Coronary artery (tissue), 2 donors: ENCODE measurements around the gene RB1.

ENCODE experiments used
- DNase-seq: peaks from one replicate; pipeline ENCODE4 v3.0.0-alpha.2; 2017; ENCODE audit warnings: low spot score
- H3K27ac ChIP-seq, 2 donors: fragments of 200-600 bp; sonication (generic); one replicate each; pipeline ENCODE4 v1.5.1; 2016 to 2019
- H3K4me3 ChIP-seq: fragments of 200-600 bp; sonication (generic); 2 replicates; pipeline ENCODE4 v1.5.1; 2016; ENCODE audit warnings: mild to moderate bottlenecking, moderate library complexity
- TF ChIP-seq, protein P1 (sequence below): fragments of 200-600 bp; sonication (generic); IDR thresholded peaks from one replicate; pipeline ENCODE4 v1.5.1; 2019; ENCODE audit warnings: antibody characterized with exemption

Gene RB1

GRCh38 chr13:48506092-48506701, 202.6 kb downstream of the RB1 start:
- TF ChIP-seq, protein P1, sequence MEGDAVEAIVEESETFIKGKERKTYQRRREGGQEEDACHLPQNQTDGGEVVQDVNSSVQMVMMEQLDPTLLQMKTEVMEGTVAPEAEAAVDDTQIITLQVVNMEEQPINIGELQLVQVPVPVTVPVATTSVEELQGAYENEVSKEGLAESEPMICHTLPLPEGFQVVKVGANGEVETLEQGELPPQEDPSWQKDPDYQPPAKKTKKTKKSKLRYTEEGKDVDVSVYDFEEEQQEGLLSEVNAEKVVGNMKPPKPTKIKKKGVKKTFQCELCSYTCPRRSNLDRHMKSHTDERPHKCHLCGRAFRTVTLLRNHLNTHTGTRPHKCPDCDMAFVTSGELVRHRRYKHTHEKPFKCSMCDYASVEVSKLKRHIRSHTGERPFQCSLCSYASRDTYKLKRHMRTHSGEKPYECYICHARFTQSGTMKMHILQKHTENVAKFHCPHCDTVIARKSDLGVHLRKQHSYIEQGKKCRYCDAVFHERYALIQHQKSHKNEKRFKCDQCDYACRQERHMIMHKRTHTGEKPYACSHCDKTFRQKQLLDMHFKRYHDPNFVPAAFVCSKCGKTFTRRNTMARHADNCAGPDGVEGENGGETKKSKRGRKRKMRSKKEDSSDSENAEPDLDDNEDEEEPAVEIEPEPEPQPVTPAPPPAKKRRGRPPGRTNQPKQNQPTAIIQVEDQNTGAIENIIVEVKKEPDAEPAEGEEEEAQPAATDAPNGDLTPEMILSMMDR: no peak
- H3K4me3 ChIP-seq: no peak overlapping the region
- H3K27ac ChIP-seq: peak overlapping the region; percentile 63 to 88
- DNase-seq: no peak

DNA sequence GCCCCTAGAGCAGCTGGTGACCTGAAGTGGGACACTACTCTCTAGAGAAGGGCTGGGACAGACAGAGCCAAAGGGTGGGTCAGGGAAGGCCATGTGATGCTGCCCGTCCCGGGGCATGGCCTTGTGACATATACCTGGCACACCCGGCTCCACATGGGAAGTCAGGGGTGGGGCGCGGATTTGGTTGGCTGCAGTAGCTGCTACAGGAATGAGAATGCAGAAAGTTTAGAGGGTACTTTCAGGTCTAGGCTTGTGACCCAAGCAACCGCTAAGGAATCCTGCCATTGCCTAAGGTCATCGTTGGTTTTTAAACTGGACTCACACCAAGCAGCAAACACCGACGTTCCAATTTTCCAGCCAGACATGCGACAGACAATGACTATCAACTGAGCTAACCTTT, 203.5 kb downstream of the RB1 start:
- TF ChIP-seq, protein P1: no peak
- Histone ChIP-seq H3K27ac (peak overlapping the region in 1 of 2 donors; percentile 88), H3K4me3 (no peak overlapping the region)
- DNase-seq: no peak

DNA sequence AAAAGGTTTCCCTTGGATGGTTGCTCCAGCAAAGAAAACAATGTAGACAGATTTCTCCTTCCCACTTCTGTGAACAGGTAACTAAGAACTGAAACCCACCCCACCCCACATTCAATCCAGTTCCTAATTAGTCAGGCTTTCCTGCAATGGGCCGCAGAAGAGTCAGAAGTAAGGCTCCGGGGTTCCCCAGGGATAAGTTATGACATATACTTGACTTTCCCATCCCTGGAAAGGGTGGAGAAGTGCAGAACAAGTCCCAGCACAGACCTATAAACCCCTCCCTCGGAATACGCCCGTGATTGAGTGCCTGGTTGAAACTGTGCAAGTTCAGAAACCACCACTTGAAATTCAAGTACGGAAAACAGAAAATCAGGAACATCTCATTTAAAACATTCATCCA, 204.5 kb downstream of the RB1 start:
- H3K4me3 ChIP-seq: no peak overlapping the region
- TF ChIP-seq, protein P1: no peak
- DNase-seq: no peak
- no peak overlapping the region for H3K27ac ChIP-seq

GRCh38 chr13:48510698-48511097, 207.1 kb downstream of the RB1 start:
- no peak for DNase-seq
- Histone ChIP-seq H3K27ac (no peak overlapping the region), H3K4me3 (no peak overlapping the region)
- TF ChIP-seq, protein P1: no peak

GRCh38 chr13:48511621-48512230, 208.2 kb downstream of the RB1 start:
- H3K4me3 ChIP-seq: peak overlapping the region; percentile 11
- TF ChIP-seq, protein P1: no peak
- no peak overlapping the region for H3K27ac ChIP-seq
- DNase-seq: no peak

DNA sequence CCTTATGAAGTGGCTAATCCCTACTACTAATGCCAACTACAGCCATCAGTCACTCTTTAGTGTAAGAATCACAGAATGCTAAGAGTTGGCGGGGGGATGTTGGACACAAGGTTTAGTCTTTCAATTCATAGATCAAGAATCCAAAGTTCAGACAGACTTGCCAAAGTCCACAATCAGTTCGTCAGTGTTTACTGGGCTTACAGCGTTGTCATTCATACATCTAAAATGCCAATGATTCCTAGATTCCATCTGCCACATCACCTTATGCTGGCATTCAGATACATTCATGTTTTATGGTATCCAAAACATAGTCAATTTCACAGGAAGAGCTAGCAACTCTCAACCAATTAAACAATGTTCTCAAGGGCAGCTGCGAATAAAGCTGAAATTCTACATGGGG, 211.2 kb downstream of the RB1 start:
- Histone ChIP-seq H3K27ac (no peak overlapping the region), H3K4me3 (no peak overlapping the region)
- DNase-seq: no peak
- TF ChIP-seq, protein P1: no peak

DNA sequence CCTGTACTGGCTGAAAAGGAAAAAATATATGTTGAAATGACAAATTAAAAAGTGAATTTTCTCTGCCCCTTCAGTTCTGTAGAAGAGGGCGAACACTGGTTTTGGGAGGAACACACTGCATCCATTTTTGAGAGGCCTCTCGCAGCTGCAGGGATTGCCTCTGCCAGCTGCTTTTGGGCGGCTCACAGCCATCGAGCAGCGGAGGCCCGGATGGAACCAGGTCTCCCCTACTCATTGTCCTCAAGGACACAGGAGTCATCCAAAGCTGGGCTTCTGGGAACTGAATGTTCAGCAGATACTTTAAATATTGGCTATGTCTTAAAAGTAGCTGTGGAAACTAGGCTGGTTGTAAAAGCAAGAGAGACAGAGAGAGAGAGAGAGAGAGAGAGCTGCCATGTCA, 212.2 kb downstream of the RB1 start:
- H3K27ac ChIP-seq: no peak overlapping the region
- H3K4me3 ChIP-seq: no peak overlapping the region
- TF ChIP-seq, protein P1: no peak
- DNase-seq: no peak
